ENCODE results near the gene SERAC1.
"Not testable (repeated sequence)": the region's sequence is repeated elsewhere in the genome, so short reads cannot be mapped to it uniquely, and the experiment has no call there.

SERAC1 gene

GRCh38 chr6:158174514-158174913 is 6.5 kb upstream of the SERAC1 start:
- ATAC-seq (no peak), DNase-seq (no peak)

GRCh38 chr6:158174024-158174423 is 6.0 kb upstream of the SERAC1 start:
- DNase-seq = no peak
- ATAC-seq = no peak

- ATAC-seq (no peak), DNase-seq (no peak)
Observed at GRCh38 chr6:158172001-158172400, 3.9 kb upstream of the SERAC1 start.

DNA sequence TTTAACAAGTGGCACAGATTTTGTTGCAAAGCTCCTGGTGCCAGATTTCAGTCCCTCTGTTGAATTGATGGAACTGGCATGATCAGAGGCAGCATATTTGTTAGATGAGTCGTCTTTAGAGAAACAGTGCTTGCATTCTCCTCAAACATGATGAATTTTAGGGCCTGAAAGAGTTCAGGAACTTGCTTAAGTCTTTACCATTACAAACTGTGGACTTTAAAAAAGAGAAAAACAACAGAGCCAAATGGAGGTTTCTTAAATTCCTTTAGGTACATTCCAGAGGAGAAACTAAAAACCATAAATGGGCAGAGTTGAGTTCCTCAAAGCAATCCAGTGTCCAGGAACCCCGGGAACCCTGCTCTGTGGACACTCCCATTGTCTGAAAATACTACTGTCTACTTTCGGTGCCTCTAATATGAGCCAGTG is 2.6 kb upstream of the SERAC1 start:
- no peak for DNase-seq

DNA sequence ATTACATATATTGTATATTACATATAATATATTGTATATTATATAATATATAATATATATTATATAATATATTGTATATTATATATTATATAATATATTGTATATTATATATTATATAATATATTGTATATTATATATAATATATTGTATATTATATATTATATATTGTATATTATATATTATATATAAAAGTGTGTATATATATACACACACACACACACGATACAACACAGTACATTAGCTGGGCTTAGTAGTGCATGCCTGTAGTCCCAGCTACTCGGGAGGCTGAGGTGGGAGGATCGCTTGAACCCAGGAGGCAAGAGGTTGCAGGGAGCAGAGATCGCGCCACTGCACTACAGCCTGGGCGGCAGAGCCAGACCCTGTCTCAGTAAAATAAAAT is 1.6 kb upstream of the SERAC1 start:
- ATAC-seq, DNase-seq: not testable (repeated sequence)

More for the DNA sequence above, 2.6 kb upstream of the SERAC1 start:
- ATAC-seq = no peak

DNA sequence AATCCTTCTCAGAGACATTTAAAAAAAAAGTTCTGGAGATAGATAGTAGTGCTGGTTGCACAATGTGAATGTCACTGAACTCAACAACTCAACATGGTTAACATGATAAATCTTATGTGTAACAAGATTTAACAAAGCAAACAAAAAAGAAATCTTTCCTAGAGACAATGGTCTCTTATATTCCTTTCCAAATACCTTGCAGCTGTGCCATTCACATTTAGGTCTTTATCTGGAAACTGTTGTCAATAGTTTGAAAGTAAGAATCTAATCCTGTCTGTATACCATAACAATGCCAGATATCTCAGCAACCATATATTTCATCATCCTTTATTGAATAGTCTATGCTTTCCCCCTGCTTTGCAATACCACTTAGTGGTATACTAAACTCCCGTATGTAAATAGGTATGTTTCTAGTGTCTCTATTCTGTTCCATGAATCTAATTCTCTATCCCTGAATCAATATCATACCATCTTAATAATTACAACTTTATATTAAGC is 2.1 kb downstream of the SERAC1 start:
- no peak for ATAC-seq
- DNase-seq = no peak

GRCh38 chr6:158164579-158165170 is 3.4 kb downstream of the SERAC1 start:
- ATAC-seq (no peak), DNase-seq (no peak)

GRCh38 chr6:158161566-158162254 is 6.4 kb downstream of the SERAC1 start:
- DNase-seq (no peak), ATAC-seq (no peak)

GRCh38 chr6:158160932-158161539 is 7.0 kb downstream of the SERAC1 start:
- ATAC-seq (no peak), DNase-seq (no peak)

DNA sequence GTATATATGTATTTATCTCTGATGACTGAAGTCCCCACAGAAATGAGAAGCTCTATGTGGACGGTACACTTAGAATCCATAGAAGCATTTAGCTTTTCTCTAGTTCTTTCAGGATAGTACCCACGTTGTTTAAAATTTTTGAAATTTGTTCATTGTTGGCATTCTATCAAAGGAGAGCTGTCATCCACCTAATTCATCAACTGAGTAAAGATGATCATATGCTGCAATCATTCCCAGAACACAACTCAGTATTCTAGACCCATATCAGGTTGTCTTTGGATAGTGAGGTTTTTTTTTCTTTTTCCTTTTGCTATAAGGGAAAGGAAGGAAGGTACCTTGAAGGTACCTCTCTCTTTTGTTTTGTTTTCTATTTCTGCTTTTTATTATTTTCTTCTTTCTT is 9.3 kb downstream of the SERAC1 start:
- ATAC-seq (no peak), DNase-seq (no peak)

GRCh38 chr6:158158123-158158522 is 9.9 kb downstream of the SERAC1 start:
- ATAC-seq (no peak), DNase-seq (no peak)

GRCh38 chr6:158157064-158157764 is 10.8 kb downstream of the SERAC1 start:
- DNase-seq = no peak
- no peak for ATAC-seq

- DNase-seq (no peak), ATAC-seq (no peak)
Observed at GRCh38 chr6:158154816-158155215, 13.2 kb downstream of the SERAC1 start.

GRCh38 chr6:158153576-158153975 is 14.5 kb downstream of the SERAC1 start:
- ATAC-seq (no peak), DNase-seq (no peak)

DNA sequence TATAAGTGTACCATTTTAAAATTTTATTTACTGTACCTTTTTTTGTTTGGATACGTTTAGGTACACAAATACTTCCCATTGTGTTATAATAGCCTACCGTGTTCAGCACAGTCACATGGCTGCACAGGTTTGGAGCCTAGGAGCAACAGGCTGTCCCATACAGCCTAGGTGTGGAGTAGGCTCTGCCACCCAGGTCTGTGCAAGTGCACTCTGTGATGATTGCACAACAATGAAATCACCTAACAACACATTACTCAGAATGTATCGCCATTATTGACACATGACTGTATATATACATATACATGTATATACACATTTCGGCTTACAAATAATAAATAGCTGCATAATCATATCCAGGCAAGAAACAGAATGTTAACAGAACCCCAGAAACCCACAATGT is 15.4 kb downstream of the SERAC1 start:
- DNase-seq (no peak), ATAC-seq (no peak)

DNA sequence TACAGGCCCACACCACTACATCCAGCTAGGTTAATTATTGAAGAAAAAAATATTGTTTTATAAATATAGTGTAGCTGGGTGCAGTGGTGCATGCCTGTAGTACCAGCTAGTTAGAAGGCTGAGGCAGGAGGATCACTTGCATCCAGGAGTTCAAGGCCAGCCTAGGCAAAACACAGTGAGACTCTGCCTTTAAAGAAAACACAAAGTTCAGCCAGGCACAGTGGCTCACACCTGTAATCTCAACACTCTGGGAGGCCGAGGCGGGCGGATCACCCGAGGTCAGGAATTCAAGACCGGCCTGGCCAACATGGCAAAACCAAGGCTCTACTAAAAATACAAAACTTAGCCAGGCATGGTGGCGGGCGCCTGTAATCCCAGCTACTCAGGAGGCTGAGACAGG is 16.0 kb downstream of the SERAC1 start:
- DNase-seq, ATAC-seq: not testable (repeated sequence)

DNA sequence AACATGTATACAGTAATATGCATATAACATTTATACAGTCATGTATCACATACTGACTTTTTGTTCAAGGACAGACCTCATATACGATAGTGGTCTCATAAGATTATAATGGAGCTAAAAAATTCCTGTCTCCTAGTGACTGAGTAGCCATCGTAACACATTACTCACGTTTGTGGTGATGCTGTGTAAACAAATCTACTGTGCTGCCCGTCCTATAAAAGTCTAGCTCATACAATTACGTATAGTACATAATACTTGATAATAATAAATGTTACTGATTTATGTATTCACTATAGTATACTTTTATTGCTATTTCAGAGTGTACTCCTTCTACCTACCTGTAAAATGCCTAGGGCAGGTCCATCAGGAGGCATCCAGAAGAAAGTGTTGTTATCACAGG is 17.4 kb downstream of the SERAC1 start:
- DNase-seq (no peak), ATAC-seq (no peak)

GRCh38 chr6:158149641-158150040 is 18.4 kb downstream of the SERAC1 start:
- DNase-seq (no peak), ATAC-seq (no peak)

GRCh38 chr6:158143700-158144099 is 24.4 kb downstream of the SERAC1 start:
- ATAC-seq (no peak), DNase-seq (no peak)

- DNase-seq (no peak), ATAC-seq (no peak)
Observed at GRCh38 chr6:158142789-158143188, 25.3 kb downstream of the SERAC1 start.

DNA sequence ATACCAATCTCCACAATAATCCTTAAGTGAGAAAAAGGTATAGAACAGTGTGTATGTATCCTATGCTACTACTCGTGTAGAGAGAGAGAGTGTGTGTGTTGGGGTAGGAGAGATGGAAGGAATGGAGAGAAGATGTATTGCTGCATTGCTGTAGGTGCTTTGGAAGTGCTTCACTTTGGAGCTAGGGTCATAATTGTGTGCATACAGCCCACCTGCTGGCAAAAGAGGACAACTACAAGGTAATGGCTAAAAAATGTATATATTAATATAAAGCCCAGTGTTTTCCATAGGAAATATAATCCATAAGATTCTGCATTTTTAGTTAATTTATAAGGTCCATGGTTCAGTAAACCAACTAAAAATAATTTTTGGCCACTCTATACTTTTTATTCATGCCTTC is 36.1 kb downstream of the SERAC1 start:
- ATAC-seq (no peak), DNase-seq (no peak)

DNA sequence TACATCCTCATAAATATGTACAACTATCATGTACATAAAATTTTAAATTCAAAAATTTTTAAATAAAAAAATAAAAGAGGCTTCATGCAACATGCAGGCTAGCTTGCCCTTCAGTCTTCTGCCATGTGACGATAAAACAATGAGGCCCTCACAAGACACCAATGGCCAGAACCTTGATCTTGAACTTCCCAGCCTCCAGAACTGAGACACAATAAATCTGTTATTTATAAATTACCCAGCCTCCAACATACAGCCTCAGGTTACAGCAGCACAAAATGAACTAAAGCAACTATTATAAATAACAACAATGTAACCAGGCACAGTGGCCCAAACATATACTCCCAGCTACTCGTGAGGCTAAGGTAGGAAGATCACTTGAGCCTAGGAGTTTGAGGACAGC is 42.8 kb downstream of the SERAC1 start:
- ATAC-seq (no peak), DNase-seq (no peak)

DNA sequence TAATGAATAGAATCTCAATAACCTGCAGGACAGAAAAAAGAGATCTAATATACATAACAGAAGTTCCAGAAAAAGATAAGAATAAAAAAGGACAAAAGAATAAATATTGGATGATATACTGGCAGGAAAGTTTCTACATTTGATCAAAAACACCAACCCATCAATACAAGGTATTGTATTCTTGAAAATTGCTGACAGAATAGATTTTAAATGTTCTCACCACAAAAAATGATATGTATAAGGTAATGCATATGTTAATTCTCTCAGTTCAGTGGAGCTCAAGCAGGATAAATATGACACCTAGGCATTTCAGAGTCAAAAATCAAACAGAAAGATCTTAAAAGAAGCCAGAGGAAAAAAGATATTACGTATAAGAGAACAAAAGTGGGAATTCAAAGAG is 43.8 kb downstream of the SERAC1 start:
- ATAC-seq = no peak
- no peak for DNase-seq

Measured in stimulated activated naive CD8-positive, alpha-beta T cell treated with anti-CD3 and anti-CD28 coated beads, Interleukin-15, Interleukin-2, amounts not matched to agents 100 U/mL and 50 U/mL, for 24 hours (primary cell).